ENCODE data around the gene MYORG. TPM values are rescaled to one million over a fixed set of nuclear protein-coding genes. Genes with fewer than 3 reads are reported as not detected.
A peak's percentile ranks its signal among the peaks of the same experiment; 100 is the strongest.

Gene MYORG
- total and polyA plus RNA-seq, 9 donors, result 0.60 to 7.8 (median 1.2) TPM

DNA sequence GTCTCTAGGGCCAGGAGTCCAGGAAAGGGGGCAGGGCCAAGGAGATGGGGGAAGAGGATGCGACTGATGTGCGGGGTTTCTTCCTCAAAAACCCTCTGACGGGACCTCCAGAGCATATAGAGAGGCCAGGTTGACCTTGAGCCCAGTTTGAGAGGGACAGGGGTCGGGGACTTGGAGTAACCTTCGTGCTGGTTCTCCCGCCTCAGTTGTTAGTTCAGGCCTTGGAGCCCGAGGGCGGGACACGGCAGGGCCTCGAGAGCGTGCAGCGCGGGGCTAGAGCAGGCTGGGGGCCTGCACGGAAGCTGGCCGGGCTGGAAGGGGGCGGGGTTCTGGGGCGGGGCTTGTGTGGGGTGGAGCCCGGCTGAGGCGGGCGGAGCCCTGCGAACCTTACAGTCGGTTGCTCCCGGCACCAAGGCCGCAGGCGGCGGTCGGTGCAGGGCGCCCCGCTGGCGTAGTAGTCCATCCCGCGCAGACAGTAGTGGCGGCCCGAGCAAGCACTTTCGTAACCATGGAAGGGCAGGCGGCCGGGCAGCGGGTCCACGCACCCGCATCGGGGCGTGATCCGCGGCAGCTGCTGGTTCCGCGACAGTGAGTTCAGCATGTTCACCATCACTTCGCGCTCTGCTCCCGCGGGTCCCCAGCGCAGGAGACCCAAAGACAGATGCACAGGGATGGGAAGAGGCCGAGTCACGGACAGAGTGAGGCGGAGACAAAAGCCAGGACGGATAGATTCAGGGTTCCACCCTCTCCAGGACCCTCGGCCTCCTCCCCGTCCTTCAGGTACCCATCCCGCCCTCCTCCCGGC, 4.0 kb upstream of the MYORG start:
- peak; percentile 20 for TF ChIP-seq POLR2A (IDR thresholded peaks at IDR 0.05)
- no peak for TF ChIP-seq EP300 (IDR thresholded peaks at IDR 0.05)
- Histone ChIP-seq H3K4me1 (ENCODE audit: insufficient read depth) (peaks cover 14% of the 10 kb centered on the region), H3K9me3 (no peaks in the 10 kb centered on the region), H3K36me3 (no peaks in the 10 kb centered on the region), H3K27me3 (no peaks in the 10 kb centered on the region), H3K27ac (no peak overlapping the region), H3K4me3 (peak overlapping the region; percentile 44)
- WGBS, 3 donors, result 3 to 4% (median 3%) methylated on average over 36 to 59 of the region's 59 CpGs
- intact Hi-C loops (cut with DNase I), result no loop called here
- peak; percentile 64 to 81 (median 75) for DNase-seq

DNA sequence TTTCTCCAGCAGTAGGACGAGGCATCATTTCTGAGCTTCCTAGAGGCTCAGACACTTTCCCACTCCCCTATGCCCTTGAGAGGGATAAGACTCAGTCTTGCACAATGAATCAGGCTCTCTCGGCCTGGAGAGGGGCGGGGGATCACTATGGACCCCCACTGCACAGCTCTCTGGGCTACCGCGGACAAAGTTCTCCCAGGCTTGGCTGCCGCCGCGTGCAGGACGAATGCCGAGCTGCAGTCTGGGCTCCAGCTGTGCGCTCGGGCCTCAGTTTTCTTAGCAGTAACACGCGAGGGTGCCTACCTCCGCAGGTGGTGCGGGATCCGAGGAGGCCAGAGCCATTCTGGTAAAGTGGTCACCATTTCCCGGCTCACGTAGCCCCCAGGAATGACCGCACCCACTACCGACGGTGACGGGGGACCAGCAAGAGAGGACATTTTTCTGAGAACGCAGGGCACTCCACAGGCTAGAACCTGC, 3.4 kb upstream of the MYORG start:
- no peaks in the 10 kb centered on the region for H3K27me3 ChIP-seq
- intact Hi-C loops (cut with DNase I), result no loop called here
- DNase-seq, result no peak
- no peaks in the 10 kb centered on the region for H3K36me3 ChIP-seq
- TF ChIP-seq POLR2A (IDR thresholded peaks at IDR 0.05), result no peak
- TF ChIP-seq EP300 (IDR thresholded peaks at IDR 0.05), result no peak
- TF ChIP-seq, protein P1, sequence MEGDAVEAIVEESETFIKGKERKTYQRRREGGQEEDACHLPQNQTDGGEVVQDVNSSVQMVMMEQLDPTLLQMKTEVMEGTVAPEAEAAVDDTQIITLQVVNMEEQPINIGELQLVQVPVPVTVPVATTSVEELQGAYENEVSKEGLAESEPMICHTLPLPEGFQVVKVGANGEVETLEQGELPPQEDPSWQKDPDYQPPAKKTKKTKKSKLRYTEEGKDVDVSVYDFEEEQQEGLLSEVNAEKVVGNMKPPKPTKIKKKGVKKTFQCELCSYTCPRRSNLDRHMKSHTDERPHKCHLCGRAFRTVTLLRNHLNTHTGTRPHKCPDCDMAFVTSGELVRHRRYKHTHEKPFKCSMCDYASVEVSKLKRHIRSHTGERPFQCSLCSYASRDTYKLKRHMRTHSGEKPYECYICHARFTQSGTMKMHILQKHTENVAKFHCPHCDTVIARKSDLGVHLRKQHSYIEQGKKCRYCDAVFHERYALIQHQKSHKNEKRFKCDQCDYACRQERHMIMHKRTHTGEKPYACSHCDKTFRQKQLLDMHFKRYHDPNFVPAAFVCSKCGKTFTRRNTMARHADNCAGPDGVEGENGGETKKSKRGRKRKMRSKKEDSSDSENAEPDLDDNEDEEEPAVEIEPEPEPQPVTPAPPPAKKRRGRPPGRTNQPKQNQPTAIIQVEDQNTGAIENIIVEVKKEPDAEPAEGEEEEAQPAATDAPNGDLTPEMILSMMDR (IDR thresholded peaks at IDR 0.05), result no peak
- no peaks in the 10 kb centered on the region for H3K9me3 ChIP-seq
- no peak overlapping the region for H3K27ac ChIP-seq
- WGBS, 3 donors, result 20 to 34% (median 29%) methylated on average over 24 of the region's 24 CpGs
- H3K4me3 ChIP-seq, result peak overlapping the region; percentile 44
- peaks cover 14% of the 10 kb centered on the region for H3K4me1 ChIP-seq (ENCODE audit: insufficient read depth)

DNA sequence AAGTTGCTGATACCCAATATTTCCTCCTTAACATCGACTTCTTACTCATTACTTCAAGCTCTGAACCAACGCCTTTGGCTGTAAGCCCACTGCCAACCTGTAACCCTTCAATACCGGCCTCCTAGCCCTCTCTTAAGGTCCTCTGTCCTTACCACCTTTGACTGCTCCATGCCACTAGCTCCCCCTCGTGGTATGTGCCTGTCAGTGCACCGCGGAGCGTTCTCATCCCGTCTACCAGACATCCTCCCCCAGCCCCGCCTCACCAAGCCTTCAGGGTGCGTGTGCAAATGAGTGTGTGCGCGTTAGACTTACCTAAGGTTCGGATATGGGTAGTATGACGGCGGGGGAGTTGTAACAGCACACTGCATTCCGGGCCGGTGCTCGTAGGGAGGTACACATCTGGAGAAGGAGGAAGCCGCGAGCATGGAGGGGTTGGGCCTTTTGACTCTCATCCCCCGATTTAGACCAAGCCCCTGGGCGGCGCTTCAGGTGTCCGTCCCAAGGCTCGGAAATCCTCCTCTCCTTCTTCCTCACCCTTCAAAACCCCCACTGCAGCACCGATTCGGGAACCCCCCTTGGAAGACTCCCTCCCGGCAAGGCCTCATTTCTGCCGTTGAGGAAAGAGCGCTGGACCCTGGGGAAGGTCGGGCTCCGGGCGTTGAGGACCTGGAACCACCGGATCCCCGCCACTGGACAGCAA, 2.8 kb upstream of the MYORG start:
- no peak overlapping the region for H3K27ac ChIP-seq
- peaks cover 14% of the 10 kb centered on the region for H3K4me1 ChIP-seq (ENCODE audit: insufficient read depth)
- WGBS, 3 donors, result 6 to 7% (median 6%) methylated on average over 35 of the region's 35 CpGs
- no peaks in the 10 kb centered on the region for H3K27me3 ChIP-seq
- H3K36me3 ChIP-seq, result no peaks in the 10 kb centered on the region
- H3K4me3 ChIP-seq, result no peak overlapping the region
- no peaks in the 10 kb centered on the region for H3K9me3 ChIP-seq
- TF ChIP-seq, protein P1 (IDR thresholded peaks at IDR 0.05), result peak; percentile 53 to 79 (median 63)
- no peak for TF ChIP-seq EP300 (IDR thresholded peaks at IDR 0.05)
- intact Hi-C loops (cut with DNase I), result loop anchor here in 2 of 4 donors (2.0 to 5.0 kb wide), 2 partner anchors 47 kb away; no protein-coding TSS in a partner anchor
- peak; percentile 69 to 85 (median 79) for DNase-seq

DNA sequence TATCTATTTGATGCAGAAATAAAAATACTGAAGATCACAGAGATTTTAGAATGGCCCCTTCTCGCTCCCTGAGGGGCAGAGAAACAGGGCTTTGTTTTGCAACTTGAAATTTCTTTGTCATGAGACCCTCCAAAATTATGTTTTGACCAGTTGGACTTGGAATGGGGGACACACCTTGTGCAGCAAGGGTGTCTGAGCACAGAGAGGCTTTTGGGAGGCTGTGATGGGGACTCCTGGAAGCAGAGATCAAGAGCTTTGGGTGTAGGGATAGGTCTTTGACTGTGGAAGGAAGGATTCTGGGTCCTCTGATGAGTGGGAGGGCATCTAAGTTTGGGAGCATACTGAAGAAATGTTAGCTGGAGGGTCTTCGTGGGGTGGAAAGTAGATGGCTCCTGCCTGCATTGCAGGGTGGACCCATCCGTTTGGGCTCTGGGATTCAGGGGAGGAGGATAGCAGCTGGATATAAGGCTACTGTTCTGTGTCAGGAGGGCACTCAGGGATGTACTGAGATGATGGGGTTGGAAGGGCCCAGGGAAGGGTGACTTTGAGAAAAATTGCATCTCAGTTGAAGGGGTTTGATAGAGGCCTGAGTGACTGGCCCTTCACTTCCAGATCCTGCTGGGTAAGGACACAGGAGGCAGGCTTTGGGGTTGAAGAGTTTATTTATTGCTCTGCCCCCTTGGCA, 1.8 kb upstream of the MYORG start:
- no peak for DNase-seq
- peaks cover 14% of the 10 kb centered on the region for H3K4me1 ChIP-seq (ENCODE audit: insufficient read depth)
- no peak overlapping the region for H3K4me3 ChIP-seq
- WGBS, 3 donors, result 89 to 99% (median 96%) methylated on average over 3 of the region's 3 CpGs
- H3K27ac ChIP-seq, result no peak overlapping the region
- no peaks in the 10 kb centered on the region for H3K36me3 ChIP-seq
- H3K9me3 ChIP-seq, result no peaks in the 10 kb centered on the region
- H3K27me3 ChIP-seq, result no peaks in the 10 kb centered on the region
- intact Hi-C loops (cut with DNase I), result loop anchor here in 2 of 4 donors (2.0 to 5.0 kb wide), 2 partner anchors 46 kb away; no protein-coding TSS in a partner anchor
- TF ChIP-seq POLR2A (IDR thresholded peaks at IDR 0.05), result no peak
- TF ChIP-seq, protein P1 (IDR thresholded peaks at IDR 0.05), result no peak
- TF ChIP-seq EP300 (IDR thresholded peaks at IDR 0.05), result no peak
